Ammon's horn (tissue), 1 donor: ENCODE data around the gene TAF11L12.
"Not testable (repeated sequence)": the region's sequence is repeated elsewhere in the genome, so short reads cannot be mapped to it uniquely, and the experiment has no call there.

ENCODE experiments used
- DNase-seq: peaks from one replicate; pipeline ENCODE4 v3.0.0-alpha.2; 2016; ENCODE audit warnings: low spot score

Gene TAF11L12

DNA sequence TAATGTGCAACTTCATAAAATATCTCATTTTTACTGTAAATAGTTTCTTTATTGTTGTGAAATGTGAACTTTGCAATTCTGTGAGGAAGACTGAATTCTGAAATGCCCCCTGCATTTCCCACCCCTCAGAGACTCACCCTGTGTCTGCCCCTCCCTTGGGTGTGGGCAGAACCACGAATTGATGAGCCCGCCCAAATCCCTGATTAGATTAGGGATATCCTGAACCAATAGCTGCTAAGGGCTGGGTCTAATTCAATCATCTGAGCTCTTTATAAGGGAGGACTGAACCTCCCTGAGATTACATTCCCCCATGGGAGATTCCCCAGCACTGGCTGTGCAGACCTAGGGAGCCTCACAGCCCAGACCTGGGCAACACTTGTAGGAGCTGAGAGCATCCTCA, at the start of gene TAF11L12:
TAF11L12 (plus strand) TSS at position 301 of the 400 bp plus-strand sequence.
- not testable (repeated sequence) for DNase-seq

- DNase-seq: not testable (repeated sequence)
These were observed 24.5 kb upstream of the TAF11L12 start, which contains the start of gene TAF11L7 for GRCh38 chr5:17585658-17586057. TSS of gene TAF11L7 (minus strand) at chr5:17585758.

- not testable (repeated sequence) for DNase-seq
These were observed 19.3 kb upstream of the TAF11L12 start, which contains the start of gene TAF11L8 for GRCh38 chr5:17590860-17591259. TSS of gene TAF11L8 (minus strand) at chr5:17590960.

DNA sequence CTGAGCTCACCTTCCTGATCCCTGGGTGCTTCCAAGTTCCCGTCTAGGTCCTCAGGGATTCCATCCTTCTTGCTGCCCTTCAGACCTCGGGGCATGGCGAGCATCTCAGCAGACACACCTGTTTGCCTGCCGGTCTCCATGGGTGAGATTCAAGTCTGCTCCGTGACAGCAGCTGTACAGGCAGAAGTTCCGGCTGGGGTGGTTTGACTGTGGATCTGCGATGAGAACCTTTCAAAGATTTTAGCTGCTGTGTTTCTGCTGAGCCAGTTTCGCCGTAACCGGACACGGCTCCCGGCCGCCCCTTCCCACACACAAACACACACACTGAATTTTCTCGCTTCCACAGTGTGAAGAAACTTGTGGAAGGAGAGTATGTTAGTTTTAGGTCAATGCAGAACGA, 15.9 kb upstream of the TAF11L12 start, which contains the start of gene TAF11L9:
TAF11L9 (minus strand) TSS at position 140 of the 400 bp plus-strand sequence.
- DNase-seq: not testable (repeated sequence)

DNA sequence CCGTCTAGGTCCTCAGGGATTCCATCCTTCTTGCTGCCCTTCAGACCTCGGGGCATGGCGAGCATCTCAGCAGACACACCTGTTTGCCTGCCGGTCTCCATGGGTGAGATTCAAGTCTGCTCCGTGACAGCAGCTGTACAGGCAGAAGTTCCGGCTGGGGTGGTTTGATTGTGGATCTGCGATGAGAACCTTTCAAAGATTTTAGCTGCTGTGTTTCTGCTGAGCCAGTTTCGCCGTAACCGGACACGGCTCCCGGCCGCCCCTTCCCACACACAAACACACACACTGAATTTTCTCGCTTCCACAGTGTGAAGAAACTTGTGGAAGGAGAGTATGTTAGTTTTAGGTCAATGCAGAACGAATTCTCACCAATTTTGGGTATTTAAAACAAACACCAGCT, 12.5 kb upstream of the TAF11L12 start, which contains the start of gene TAF11L10:
TAF11L10 (minus strand) TSS at position 101 of the 400 bp plus-strand sequence.
- not testable (repeated sequence) for DNase-seq

DNA sequence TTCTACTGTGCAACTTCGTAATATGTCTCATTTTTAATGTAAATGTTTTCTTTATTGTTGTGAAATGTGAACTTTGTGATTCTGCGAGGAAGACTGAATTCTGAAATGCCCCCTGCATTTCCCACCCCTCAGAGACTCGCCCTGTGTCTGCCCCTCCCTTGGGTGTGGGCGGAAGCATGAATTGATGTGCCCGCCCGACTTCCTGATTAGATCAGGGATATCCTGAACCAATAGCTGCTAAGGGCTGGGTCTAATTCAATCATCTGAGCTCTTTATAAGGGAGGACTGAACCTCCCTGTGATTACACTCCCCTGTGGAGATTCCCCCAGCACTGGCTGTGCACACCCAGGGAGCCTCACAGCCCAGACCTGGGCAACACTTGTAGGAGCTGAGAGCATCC, 6.3 kb upstream of the TAF11L12 start, which contains the start of gene TAF11L11:
TAF11L11 (plus strand) TSS at position 304 of the 400 bp plus-strand sequence.
- not testable (repeated sequence) for DNase-seq

GRCh38 chr5:17604951-17605350, 5.2 kb upstream of the TAF11L12 start:
- DNase-seq: no peak

GRCh38 chr5:17607461-17607860, 2.7 kb upstream of the TAF11L12 start:
- DNase-seq: not testable (repeated sequence)

- DNase-seq: no peak
These were observed 4.8 kb downstream of the TAF11L12 start for GRCh38 chr5:17614872-17615605.

GRCh38 chr5:17619354-17619753, 9.2 kb downstream of the TAF11L12 start:
- DNase-seq: no peak

GRCh38 chr5:17620627-17621026, 10.4 kb downstream of the TAF11L12 start:
- DNase-seq: no peak

- DNase-seq: no peak
These were observed 15.5 kb downstream of the TAF11L12 start for GRCh38 chr5:17625686-17626085.

DNA sequence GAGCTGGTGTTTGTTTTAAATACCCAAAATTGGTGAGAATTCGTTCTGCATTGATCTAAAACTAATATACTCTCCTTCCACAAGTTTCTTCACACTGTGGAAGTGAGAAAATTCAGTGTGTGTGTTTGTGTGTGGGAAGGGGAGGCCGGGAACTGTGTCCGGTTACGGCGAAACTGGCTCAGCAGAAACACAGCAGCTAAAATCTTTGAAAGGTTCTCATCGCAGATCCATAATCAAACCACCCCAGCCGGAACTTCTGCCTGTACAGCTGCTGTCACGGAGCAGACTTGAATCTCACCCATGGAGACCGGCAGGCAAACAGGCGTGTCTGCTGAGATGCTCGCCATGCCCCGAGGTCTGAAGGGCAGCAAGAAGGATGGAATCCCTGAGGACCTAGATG, 21.6 kb downstream of the TAF11L12 start, which contains the start of gene TAF11L13:
TAF11L13 (plus strand) TSS at position 301 of the 400 bp plus-strand sequence.
- not testable (repeated sequence) for DNase-seq

GRCh38 chr5:17634160-17634559, 24.0 kb downstream of the TAF11L12 start, which contains the start of gene TAF11L14:
TSS of gene TAF11L14 (plus strand) at chr5:17634460.
- no peak for DNase-seq

DNA sequence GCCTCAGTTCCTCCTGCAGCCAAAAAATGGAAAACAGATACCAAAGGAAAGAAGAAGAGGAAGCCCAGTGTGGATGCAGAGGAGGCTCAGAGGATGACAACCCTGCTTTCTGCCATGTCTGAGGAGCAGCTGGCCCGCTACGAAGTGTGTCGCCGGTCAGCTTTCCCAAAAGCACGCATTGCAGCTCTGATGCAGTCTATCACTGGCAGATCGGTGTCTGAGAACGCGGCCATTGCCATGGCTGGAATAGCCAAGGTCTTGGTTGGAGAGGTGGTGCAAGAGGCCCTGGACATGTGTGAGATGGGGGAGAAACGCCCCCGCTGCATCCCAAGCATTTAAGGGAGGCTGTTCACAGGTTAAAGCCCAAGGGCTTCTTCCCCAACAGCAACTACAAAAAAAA, 39.0 kb downstream of the TAF11L12 start:
- not testable (repeated sequence) for DNase-seq

DNA sequence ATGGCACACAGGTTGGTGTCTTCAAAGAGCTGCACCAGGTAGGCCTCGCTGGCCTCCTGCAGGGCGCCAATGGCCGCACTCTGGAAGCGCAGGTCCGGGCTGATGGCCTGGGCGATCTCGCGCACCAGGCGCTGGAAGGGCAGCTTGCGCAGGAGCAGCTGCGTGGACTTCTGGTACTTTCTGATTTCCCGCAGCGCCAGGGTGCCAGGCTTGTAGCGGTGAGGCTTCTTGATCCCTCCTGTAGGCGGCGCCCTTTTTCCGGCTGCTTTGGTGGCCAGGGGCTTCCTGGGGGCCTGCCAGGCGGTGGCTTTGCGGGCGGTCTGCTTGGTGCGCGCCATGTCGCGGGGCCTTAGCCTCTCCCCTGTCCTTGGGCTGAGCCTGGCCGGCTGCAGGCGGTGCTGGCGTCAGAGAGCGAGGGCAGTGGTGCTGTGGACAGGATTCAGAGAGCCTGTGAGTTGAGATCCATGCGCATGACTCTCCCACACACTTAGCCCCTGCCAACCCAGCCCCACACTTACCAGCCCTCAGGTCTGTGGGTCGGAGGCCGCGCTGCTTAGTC, 45.1 kb downstream of the TAF11L12 start:
- not testable (repeated sequence) for DNase-seq

DNA sequence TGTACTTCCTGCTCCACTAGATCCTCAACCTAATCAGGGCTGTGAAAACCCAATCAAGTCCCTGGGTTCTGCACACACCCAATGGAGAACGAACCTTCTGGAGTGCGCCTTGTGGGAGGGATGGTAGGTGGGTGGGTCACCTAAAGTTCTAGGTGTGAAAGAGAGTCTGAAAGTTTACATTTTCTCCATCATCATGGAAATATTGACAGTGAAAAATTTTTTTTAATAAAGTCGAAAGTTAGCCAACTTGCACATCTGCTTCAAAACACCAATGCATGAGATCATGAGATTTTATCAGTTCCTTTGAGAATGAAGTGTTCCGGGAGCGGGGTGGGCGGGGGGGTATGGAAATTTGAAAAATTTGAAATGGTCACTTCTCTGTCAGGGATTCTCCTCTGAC, 45.7 kb downstream of the TAF11L12 start:
- no peak for DNase-seq
